Stimulated activated CD4-positive, alpha-beta T cell treated with anti-CD3 and anti-CD28 coated beads, Interleukin-1b, Interleukin-23, amount 100 ng/mL, for 4 hours (primary cell): ENCODE data around the gene OVOL2.

ENCODE experiments used
- DNase-seq, 2 donors: peaks; one replicate each; pipeline ENCODE4 v3.0.0-alpha.2; 2020; ENCODE audit warnings: low read depth in 2 of 2

OVOL2 gene

GRCh38 chr20:17985388-17986018 is 72.2 kb downstream of the OVOL2 start:
- DNase-seq, result no peak

DNA sequence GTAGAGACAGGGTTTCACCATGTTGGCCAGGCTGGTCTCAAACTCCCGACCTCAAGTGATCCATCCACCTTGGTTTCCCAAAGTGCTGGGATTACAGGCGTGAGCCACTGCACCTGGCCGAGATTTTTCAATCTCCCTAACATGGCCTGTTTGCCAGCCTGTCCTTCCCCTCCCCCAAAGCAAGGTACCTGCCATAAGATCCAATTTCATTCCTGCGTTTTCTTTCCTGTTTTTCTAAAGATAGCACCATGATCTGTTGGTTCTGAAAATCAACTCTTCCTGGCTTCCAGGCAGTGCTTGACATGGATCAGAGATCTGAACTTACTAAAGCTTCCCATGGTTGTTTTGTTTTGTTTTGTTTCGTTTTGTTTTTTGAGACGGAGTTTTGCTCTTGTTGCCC is 81.4 kb downstream of the OVOL2 start:
- DNase-seq, result no peak
